NCI-H1436 (cell line): ENCODE results near the gene THOC3.
"Not testable (repeated sequence)": the region's sequence is repeated elsewhere in the genome, so short reads cannot be mapped to it uniquely, and the experiment has no call there.

Source experiments
- DNase-seq: peaks from one replicate; lab custom pipeline; 2025; lab: John Stamatoyannopoulos, UW

THOC3 gene, protein sequence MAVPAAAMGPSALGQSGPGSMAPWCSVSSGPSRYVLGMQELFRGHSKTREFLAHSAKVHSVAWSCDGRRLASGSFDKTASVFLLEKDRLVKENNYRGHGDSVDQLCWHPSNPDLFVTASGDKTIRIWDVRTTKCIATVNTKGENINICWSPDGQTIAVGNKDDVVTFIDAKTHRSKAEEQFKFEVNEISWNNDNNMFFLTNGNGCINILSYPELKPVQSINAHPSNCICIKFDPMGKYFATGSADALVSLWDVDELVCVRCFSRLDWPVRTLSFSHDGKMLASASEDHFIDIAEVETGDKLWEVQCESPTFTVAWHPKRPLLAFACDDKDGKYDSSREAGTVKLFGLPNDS

DNA sequence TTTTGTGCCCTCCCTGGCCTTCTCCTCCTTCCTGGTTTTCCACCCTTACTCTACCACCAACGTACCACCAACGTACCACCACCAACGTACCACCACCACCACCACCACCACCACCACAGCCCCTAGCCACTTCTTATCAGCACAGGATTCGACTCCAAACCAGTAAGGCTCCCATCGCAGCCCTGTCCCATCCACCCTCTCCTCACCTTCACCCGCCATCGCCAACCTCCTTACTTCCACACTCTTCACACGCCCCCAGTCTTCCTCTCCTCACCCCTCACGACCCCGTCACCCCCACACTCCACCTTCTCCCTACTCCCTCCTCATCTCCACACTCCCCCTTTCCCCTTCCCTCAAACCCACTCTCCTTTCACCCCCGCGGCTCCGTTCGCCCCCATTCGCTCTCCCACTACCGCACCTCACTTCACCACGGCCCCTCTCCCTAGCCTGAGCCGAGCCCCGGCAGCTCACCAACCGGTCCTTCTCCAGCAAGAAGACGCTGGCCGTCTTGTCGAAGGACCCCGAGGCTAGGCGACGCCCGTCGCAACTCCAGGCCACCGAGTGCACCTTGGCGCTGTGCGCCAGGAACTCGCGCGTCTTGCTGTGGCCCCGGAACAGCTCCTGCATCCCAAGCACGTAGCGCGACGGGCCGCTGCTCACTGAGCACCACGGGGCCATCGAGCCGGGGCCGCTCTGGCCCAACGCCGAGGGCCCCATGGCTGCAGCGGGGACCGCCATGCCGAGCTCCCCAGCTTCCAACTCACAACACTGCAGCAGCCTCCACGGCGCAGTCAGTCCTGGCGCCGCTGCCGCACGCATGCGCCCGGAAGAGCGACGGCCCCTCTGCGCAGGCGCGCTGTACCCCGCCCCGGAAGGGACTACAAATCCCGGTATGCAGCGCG, at the start of gene THOC3:
Gene THOC3, minus strand, starts transcription at position 845 of the 902 bp plus-strand sequence. Its CDS starts 107 bp downstream, at position 738.
- not testable (repeated sequence) for DNase-seq

DNA sequence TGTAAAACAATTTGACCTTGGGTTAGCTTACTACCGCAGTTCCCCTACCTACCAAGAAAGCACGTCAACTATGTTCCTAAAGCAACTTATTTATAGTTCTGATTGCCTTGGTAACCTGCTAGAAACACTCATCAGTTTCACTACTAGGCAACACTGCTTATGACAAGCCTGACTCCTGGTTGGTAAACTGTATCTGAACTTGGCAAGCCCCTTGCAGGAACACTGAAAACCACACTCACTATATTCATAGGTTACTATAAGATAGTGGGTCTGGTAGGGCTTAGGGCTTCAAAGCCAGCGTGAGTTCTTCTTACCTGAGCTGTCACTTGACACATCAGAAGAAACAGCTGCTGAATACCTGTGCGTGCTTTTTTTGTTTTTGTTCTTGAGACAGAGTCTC, 49.2 kb upstream of the THOC3 start:
- not testable (repeated sequence) for DNase-seq

DNA sequence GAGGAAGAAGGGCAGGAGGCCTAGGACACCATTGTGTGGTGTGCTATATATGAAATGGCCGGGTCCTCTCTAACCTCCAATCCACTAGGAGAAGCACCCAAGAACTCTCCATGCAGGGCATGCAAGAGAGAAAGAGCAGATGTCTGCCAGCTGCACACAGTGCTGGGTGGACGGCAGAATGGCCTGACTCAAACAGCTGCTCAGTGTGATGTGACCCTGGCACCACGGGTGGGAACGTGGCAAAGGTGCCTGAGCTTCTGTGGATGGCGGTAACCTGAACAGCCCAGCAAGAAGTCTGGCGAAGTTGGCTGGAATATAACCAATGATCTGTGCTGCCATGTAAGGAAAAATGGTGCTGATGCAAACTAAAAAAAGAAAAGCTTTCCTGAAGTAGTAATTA, 46.2 kb upstream of the THOC3 start:
- not testable (repeated sequence) for DNase-seq

DNA sequence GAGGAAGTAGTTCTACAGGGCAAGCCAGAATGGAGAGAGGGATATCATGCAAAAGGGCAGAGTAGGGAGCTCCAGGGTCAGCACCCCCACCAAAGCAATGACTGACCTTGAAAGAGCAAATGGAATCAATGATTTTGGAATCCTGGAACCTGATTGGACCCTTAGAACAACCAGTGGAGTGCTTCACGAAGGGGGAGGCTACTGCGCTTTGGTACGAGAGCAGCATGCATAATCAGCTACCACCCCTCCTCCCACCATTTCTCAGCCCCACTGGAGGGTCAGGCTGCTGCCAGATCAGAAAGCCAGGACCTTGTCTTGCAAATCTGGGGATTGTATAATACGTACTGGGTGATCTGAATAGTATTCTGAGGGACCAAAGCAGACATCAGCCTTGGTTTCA, 43.0 kb upstream of the THOC3 start:
- not testable (repeated sequence) for DNase-seq

DNA sequence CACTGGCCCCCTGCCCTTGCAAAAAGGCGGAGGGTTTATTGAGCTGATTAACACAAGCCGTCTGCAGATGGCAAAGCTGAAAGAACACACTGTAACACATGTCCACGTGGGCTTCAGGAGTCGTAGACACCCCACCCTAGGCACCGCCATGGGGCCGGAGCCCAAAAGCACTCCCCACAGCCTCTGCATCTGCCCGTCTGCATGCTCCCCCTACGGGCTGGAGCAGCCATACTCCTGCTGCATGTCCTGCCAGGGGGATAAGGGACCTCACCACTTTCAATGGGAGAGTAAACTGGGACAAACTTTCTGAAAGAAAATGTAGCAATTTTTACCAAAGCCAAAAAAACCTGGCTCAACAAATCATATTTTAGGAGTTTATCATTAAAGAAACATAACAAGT, 42.1 kb upstream of the THOC3 start:
- DNase-seq, result not testable (repeated sequence)

DNA sequence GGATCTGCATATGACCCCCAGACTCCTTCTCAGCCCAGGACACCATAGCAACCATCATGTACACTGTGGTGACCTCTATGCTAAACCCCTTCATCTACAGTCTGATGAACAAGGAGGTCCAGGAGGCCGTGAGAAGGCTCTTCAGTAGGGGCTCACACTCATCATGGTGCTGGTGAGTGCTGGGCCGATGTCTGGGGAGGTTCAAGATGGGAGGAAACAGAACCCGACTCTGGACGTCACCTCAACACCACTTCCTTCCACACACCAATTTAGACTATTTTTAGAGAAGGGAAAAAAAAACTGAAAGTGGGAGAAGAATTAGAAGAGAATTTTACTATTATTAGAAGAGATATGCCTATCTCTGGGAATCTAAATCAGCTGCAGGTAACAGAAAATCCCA, 39.1 kb upstream of the THOC3 start:
- DNase-seq, result not testable (repeated sequence)

DNA sequence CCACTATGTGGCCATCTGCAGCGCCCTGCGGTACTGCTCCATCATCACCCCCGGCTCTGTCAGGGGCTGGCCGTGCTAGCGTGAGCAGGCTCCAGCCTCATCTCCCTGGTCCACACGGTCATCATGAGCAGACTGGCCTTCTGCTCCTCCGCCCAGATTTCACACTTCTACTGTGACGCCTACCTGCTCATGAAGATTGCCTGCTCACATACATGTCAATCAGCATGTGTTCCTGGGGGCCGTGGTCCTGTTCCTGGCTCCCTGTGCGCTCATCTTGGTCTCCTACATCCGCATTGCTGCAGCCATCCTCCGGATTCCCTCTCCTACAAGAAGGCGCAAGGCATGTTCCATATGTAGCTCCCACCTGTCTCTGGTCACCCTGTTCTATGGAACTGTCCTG, 38.7 kb upstream of the THOC3 start:
- DNase-seq, result not testable (repeated sequence)

DNA sequence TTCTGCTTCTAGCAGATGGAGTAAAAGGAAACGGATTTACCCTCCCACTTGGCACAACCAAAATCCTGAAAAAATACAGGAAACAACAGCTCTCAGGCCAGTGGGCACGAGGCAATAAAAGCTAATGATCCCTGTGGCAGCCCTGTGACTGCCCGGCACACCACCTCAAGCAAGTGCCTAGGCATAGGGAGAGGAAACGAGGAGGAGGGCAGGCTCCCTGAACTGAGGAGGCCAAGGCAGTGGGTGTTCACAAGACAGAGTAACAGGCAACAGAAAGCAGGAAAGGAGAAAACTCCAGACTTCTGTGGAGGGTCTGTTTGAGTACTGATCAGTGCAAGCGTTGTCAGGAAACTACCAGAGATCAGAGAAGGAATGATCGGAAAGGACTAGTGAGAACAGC, 29.9 kb upstream of the THOC3 start:
- not testable (repeated sequence) for DNase-seq

DNA sequence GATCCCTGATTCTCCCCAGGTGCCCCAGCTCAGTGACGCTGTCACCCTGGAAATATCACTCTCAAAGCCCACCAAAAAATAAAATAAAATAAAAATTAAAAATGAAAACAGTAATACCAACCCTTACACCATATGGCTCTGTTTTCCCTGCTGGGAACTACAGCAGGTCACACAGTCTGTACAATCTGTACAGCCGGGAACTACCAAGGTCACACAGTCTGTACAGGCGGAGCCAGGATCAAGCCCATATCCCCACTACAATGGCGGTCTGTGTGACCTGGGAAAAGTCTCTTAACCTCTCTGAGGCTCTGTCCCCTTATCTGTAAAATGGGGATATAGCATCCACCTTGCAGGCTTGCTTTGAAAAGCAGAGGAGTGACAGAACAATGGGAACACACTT, 29.4 kb upstream of the THOC3 start:
- not testable (repeated sequence) for DNase-seq

DNA sequence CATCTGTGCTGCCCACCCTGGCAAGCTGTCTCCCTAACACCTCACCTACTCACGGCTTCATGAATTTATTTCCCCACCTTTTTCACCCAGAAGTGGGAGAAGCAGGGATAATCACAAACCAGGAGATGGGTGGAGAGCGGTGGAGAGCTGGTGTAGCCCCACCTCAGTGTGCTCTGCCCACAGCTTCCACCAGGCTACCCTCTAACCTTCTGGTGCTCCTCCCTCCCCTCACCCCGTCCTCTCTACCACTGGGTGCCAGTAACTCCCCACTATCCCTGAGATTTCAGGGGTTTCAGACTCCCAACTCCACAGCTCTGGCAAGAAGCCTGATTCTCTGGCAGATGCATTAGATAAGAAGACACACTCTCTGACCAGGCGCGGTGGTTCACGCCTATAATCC, 28.7 kb upstream of the THOC3 start:
- DNase-seq, result not testable (repeated sequence)

DNA sequence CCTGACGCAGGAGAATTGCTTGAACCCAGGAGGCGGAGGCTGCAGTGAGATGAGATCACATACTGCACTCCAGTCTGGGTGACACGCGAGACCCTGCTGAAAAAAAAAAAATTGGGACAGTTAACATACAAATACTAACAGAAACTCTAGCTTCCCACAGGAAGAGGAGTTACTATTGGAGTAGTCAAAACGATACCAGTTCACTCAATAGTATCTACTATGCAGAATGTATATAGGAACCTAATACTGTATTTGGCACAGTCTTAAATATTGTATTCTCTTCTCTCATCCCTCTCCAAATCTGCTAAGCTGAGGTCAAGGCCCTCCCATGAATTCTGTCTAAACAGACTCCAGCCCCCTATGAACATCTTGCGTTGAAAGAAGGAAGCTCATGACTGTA, 27.4 kb upstream of the THOC3 start:
- DNase-seq, result not testable (repeated sequence)

DNA sequence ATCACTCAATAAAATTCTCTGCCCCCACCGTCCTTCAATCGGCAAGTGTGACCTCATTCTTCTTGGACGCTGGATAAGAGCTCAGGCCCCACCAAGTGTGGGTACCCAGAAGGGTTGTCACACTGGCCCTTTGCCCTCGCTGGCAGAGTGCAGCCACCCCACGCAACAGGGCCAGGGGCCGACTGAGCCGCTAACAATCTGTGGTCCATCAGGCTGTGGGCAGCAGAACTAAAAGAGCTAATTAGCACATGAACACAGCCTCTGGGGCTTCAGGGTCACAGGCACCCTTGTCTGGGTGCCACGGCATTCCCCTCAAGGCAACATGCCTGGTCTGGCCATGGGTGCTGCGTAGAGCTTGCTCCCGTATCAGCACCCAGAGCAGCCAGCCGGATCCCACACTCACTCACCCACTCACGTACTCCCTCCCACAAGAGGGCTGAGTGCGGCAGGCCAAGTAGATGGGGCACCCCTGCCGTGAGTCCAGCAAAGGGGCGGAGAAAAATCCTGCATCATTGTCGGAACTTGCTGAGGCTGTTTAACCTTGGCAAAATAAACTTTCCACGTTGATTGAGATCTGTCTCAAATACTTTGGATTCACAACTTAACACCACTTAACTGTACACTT, 11.4 kb upstream of the THOC3 start:
- DNase-seq, result not testable (repeated sequence)

DNA sequence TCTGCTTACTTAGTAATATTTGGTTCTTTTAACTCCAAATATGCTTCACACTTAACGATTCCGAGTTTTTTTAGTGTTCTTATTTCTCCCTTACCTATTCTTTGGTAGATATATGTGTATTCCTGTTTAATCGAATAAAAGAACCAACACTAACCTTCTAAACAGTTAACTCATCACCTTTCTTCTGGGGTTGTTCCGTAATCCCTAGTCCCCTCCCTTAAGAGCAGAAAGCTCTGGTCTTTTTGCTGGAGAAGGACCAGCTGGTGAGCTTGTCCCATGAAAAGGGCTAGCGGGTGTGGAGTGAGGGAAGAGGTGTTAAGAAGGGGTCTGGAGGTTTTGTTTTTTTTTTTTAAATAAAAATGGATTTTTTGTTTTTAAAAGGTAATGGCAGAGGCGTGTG, 266 bp upstream of the THOC3 start:
- not testable (repeated sequence) for DNase-seq

DNA sequence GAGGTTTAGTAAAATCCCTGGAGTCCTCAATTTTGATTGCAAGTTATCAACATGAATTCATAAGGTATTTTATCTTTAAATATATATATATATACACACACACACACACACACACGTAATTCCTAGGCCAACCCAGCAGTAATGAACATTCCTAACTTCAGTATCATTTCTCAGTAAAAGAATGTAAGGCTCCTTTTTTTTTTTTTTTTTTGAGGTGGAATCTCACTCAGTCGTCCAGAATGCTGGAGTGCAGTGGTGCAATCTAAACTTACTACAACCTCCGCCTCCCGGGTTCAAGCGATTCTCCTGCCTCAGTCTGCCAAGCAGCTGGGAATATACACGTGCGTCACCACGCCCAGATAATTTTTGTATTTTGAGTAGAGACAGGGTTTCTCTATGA, 5.8 kb downstream of the THOC3 start:
- DNase-seq, result not testable (repeated sequence)

DNA sequence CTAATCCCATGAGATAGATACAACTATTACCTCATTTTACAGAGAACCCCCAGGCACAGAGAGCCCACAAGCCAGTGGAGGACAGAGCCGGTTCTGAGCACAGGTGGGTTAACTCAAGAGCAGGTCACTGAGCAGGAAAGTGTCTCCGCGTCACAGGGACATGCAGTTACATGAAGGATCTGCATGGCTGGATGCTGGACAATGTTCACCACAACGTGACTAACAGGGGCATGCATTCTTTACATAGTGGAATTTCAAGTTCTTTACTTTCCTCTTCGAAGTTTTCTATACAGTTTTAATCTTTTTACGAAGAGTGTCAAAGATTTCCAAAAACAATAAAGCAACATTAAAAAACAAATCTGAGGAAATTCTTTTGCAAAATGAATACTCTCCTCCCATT, 7.9 kb downstream of the THOC3 start:
- DNase-seq, result not testable (repeated sequence)

DNA sequence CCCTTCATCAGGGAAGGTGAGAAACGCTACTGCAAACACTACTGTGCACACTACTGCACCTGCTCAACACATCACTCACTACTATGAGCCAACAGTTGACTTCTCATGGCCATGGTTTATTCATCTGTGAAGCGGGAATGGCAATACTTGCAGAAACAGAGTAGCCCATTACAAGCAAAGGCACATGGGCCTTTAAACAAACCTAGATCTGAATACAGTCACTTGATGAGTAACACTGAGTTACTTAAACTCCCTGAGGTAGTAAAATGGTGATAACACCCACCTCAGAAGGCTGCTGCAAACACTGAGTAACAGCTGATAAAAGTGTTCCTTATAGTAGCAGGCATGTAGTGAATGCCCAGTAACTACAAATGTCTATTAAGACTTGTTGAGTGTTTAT, 9.6 kb downstream of the THOC3 start:
- DNase-seq, result not testable (repeated sequence)

DNA sequence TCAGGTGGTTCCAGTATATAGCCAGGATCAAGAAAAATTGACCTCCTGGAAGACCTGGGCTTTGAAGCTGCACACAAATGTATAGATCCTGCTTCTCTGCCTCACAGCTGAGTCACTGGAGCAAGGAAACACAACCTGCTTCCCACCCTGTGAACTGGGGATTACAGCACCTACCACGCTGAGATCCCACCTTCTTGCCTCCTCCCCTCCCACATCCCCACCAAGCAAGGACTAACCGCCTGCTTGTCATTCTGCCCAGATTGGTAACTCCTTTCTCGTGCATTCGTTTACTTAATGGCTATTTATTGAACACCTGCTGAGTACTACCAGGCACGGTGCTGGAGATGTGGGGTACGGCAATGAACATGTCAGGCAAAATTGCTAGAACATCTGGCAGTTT, 14.0 kb downstream of the THOC3 start:
- DNase-seq, result not testable (repeated sequence)

DNA sequence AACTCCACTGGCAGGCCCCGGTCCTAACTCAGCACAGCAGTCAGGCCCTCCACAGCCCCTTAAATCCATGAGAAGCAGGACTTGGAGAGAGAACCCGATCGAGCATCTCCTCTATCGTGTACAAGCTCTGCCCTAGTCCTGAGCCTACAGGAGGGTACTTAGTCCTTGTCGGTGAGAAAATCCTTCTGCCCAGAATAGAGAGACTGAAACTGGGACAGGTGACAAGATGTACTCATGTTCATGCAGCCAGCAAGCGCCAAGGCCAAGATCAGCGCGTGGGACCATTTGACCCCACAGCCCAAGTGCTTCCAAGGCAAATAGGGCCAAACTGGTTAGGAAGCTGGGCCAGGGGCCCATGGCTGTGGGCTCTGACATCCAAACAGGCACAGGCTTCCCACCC, 15.3 kb downstream of the THOC3 start:
- not testable (repeated sequence) for DNase-seq

DNA sequence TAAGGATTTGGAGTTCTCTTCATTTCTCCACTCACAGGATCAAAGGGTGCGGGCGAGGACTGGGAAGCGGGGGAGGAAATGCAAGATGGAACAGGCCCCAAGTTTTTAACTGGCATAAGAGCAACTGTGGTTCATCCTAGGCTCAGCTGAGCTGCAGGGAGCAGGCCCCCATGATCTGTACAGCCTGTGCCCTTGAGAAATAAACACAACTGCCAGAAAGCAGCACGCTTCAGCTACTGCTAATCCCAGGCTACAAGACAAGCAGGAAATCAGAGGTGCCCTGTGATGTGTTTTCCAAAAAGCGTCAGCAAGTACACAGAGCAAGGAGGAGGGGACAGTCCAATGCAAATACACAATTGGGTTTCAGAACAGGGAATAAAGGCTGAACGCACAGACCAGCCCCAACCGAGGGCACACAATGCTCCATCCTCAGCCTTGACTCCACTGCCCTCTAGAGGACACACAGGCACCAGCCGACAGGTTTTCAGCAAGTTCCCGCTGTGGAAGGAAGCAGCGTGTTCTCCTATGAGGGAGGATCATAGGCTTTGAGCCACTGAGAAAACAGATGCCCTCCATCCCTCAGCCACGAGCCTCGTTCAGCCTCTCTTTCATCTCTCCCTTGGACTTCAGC, 16.7 kb downstream of the THOC3 start:
- DNase-seq, result not testable (repeated sequence)

DNA sequence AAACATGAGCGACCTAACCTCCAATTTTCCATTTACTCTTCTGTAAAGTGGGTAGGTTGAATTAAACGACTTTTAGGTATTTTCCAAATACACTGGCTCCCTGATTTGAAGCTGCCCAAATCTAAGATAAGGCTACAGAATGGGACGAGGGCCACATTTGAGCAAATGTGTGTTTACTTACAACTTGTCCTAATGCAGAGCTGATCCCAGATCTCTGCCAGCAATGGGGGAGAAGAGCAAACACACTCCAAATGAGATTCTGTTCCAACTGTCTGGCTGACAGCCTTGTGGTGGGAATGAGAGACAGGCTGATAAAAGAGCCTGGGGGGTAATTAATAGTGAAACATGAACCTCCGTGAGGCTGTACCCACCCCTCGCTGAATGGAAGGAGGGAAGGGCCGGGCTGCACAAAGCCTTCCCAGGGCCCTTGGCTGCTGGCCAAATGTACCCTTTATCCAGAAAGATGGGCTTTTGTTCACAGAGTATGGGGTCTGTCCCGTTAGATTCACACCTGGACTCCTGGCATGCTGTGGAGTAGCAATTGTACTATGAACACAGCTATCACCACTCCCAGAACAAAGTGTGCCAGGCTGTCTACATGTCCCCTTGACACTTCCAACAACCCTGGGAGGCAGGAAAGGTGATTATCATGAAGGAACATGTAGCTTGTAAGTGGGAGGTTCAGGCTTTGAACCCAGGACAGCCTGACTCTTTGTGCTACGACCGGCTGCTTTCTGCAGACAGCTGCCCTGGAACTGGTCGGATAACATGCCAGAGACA, 19.6 kb downstream of the THOC3 start:
- DNase-seq, result not testable (repeated sequence)

DNA sequence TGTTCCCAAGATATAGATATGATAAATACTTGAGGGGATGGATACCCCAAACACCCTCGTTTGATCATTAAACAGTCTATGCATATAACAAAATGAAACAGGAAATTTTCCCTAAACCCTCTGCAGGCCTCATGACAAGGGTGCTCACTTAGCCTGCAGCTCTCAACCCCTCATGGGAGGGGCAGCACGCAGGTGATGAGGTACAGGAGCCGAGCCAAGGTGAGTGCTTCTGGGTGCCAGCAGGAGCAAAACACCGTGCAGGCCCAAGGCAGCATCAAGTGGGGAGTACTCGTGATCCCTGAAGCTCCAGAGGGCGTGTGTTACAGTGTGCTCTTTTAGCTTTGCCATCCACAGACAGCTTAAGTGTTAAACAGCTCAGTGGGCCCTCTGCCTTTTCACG, 24.9 kb downstream of the THOC3 start:
- not testable (repeated sequence) for DNase-seq
